H1 (cell line): ENCODE results near the gene CLEC4E. TPM values are rescaled to one million over a fixed set of nuclear protein-coding genes. Genes with fewer than 3 reads are reported as not detected.

Experiments used
- CTCF ChIA-PET: fragments of 300-600 bp; sonication (Branson Sonifier 250); formaldehyde crosslinking; loops from one replicate; lab custom pipeline; 2021; ENCODE audit not compliant: partially characterized antibody; lab: Charles Lee
- POLR2A ChIA-PET: fragments of 300-600 bp; sonication (Branson Sonifier 250); formaldehyde crosslinking; loops from one replicate; lab custom pipeline; 2021; ENCODE audit warnings: inconsistent platforms; ENCODE audit not compliant: partially characterized antibody; lab: Charles Lee
- DNase-seq, 2 experiments: peaks; one replicate each; pipeline versions ENCODE4 v3.0.0 to v3.0.0-alpha.2; 2010 to 2022; ENCODE audit warnings: low spot score in 2 of 2, low read depth in 1 of 2, mixed read lengths in 1 of 2
- FAIRE-seq: peaks from 2 replicates; lab custom pipeline; 2011; peaks lifted over from hg19 to GRCh38; lab: Jason Lieb, UNC
- H2AFZ ChIP-seq: 2 replicates; pipeline ENCODE4 v1.8.1; 2012; ENCODE audit warnings: low read length, inconsistent platforms
- H2AK5ac ChIP-seq: 2 replicates; pipeline ENCODE4 v1.6.1; 2013; ENCODE audit warnings: low read depth, low read length
- H2BK120ac ChIP-seq: replicated peaks from 2 replicates; pipeline ENCODE3; 2013; ENCODE audit warnings: low read depth, low read length, inconsistent platforms
- H2BK12ac ChIP-seq: 2 replicates; pipeline ENCODE4 v1.6.1; 2013; ENCODE audit warnings: low read depth, low read length
- H2BK15ac ChIP-seq: 2 replicates; pipeline ENCODE4 v1.6.1; 2013; ENCODE audit warnings: low read length
- H2BK20ac ChIP-seq: 2 replicates; pipeline ENCODE4 v1.6.1; 2013; ENCODE audit warnings: low read length
- H2BK5ac ChIP-seq: 2 replicates; pipeline ENCODE4 v1.6.1; 2013; ENCODE audit warnings: low read depth, low read length
- H3K14ac ChIP-seq: 2 replicates; pipeline ENCODE4 v1.6.1; 2013; ENCODE audit warnings: inconsistent platforms; ENCODE audit not compliant: insufficient read length
- H3K18ac ChIP-seq: 2 replicates; pipeline ENCODE4 v1.6.1; 2013; ENCODE audit warnings: low read length; ENCODE audit errors: extremely low read depth
- H3K23ac ChIP-seq: 2 replicates; pipeline ENCODE4 v1.6.1; 2013; ENCODE audit warnings: inconsistent platforms; ENCODE audit not compliant: insufficient read length
- H3K23me2 ChIP-seq: 2 replicates; pipeline ENCODE4 v1.6.1; 2013; ENCODE audit warnings: low read depth, low read length
- H3K27ac ChIP-seq: 2 replicates; pipeline ENCODE4 v1.6.1; 2011; ENCODE audit warnings: low read depth, low read length, inconsistent platforms
- H3K27me3 ChIP-seq, 4 experiments: replicated peaks in 1 of 4; 1 replicate in 1 of 4; 2 replicates in 3 of 4; pipeline versions ENCODE4 v1.6.1 to v1.8.1; 2011 to 2013; ENCODE audit warnings: low read length in 3 of 4, mild to moderate bottlenecking in 3 of 4, inconsistent platforms in 2 of 4, mixed read lengths in 2 of 4, moderate library complexity in 1 of 4; ENCODE audit not compliant: control insufficient read depth in 3 of 4, insufficient read depth in 3 of 4; ENCODE audit errors: extremely low read depth in 1 of 4
- H3K36me3 ChIP-seq, 4 experiments: 2 replicates each; pipeline versions ENCODE4 v1.6.1 to v1.8.1; 2011 to 2013; ENCODE audit warnings: mild to moderate bottlenecking in 4 of 4, low read length in 3 of 4, moderate library complexity in 2 of 4, control low read depth in 1 of 4, inconsistent platforms in 1 of 4; ENCODE audit not compliant: insufficient read depth in 4 of 4, control insufficient read depth in 2 of 4
- H3K4ac ChIP-seq: replicated peaks from 2 replicates; pipeline ENCODE3; 2013; ENCODE audit warnings: low read length, low read depth, mixed read lengths, inconsistent platforms; ENCODE audit not compliant: insufficient read length
- H3K4me1 ChIP-seq, 4 experiments: replicated peaks in 1 of 4; 1 replicate in 1 of 4; 2 replicates in 3 of 4; pipeline versions ENCODE4 v1.6.1 to v1.8.1; 2011 to 2013; ENCODE audit warnings: low read length in 3 of 4, inconsistent platforms in 2 of 4, mixed read lengths in 1 of 4; ENCODE audit not compliant: insufficient read depth in 4 of 4, control insufficient read depth in 3 of 4
- H3K4me2 ChIP-seq, 2 experiments: 2 replicates each; pipeline versions ENCODE4 v1.6.1 to v1.8.1; 2011 to 2013; ENCODE audit warnings: low read depth in 2 of 2, low read length in 2 of 2, control low read depth in 1 of 2, inconsistent platforms in 1 of 2, mild to moderate bottlenecking in 1 of 2; ENCODE audit not compliant: insufficient read depth in 1 of 2
- H3K4me3 ChIP-seq, 4 experiments: fragments of 200-600, 300-600 bp in 1 of 4; sonication (generic), shearing (Covaris generic), sonication (Bioruptor Twin) in 1 of 4; 2 replicates each; pipeline versions ENCODE4 v1.5.1 to v1.8.1; 2011 to 2016; ENCODE audit warnings: low read length in 4 of 4, low read depth in 3 of 4, control low read depth in 2 of 4, inconsistent platforms in 2 of 4, mild to moderate bottlenecking in 2 of 4, mixed read lengths in 1 of 4, moderate library complexity in 1 of 4; ENCODE audit not compliant: insufficient read depth in 2 of 4; ENCODE audit errors: extremely low read depth in 1 of 4
- H3K56ac ChIP-seq: replicated peaks from 2 replicates; pipeline ENCODE3; 2013; ENCODE audit warnings: low read depth, mild to moderate bottlenecking, mixed read lengths, low read length, inconsistent platforms; ENCODE audit not compliant: insufficient read length
- H3K79me1 ChIP-seq: 2 replicates; pipeline ENCODE4 v1.6.1; 2013; ENCODE audit warnings: low read depth, low read length, control low read depth
- H3K79me2 ChIP-seq, 2 experiments: 2 replicates each; pipeline versions ENCODE4 v1.6.1 to v1.8.1; 2012 to 2013; ENCODE audit warnings: low read length in 2 of 2, mild to moderate bottlenecking in 2 of 2, inconsistent platforms in 1 of 2; ENCODE audit not compliant: insufficient read depth in 2 of 2, control insufficient read depth in 1 of 2
- H3K9ac ChIP-seq, 4 experiments: replicated peaks in 1 of 4; 1 replicate in 1 of 4; 2 replicates in 3 of 4; pipeline versions ENCODE4 v1.6.1 to v1.8.1; 2011 to 2013; ENCODE audit warnings: low read depth in 3 of 4, low read length in 3 of 4, control low read depth in 2 of 4, mild to moderate bottlenecking in 2 of 4, moderate library complexity in 2 of 4, inconsistent platforms in 1 of 4; ENCODE audit errors: extremely low read depth in 1 of 4
- H3K9me3 ChIP-seq, 2 experiments: 2 replicates each; pipeline versions ENCODE4 v1.6.1 to v1.8.1; 2012 to 2013; ENCODE audit warnings: mild to moderate bottlenecking in 2 of 2, moderate library complexity in 2 of 2, control low read depth in 1 of 2, inconsistent platforms in 1 of 2, low read depth in 1 of 2, low read length in 1 of 2, mixed read lengths in 1 of 2; ENCODE audit not compliant: insufficient read depth in 2 of 2
- H4K20me1 ChIP-seq, 2 experiments: replicated peaks in 1 of 2; 2 replicates each; pipeline versions ENCODE3 to v1.8.1; 2011 to 2013; ENCODE audit warnings: inconsistent platforms in 2 of 2, low read length in 2 of 2, mild to moderate bottlenecking in 1 of 2; ENCODE audit not compliant: insufficient read depth in 2 of 2, control insufficient read depth in 1 of 2
- H4K5ac ChIP-seq: 2 replicates; pipeline ENCODE4 v1.6.1; 2013; ENCODE audit warnings: low read length, low read depth, mixed read lengths, inconsistent platforms; ENCODE audit not compliant: insufficient read length
- H4K8ac ChIP-seq: 2 replicates; pipeline ENCODE4 v1.8.0; 2013; ENCODE audit warnings: mild to moderate bottlenecking, moderate library complexity, low read length, inconsistent platforms; ENCODE audit not compliant: insufficient read depth; ENCODE audit errors: extremely low read depth
- H4K91ac ChIP-seq: replicated peaks from 2 replicates; pipeline ENCODE3; 2013; ENCODE audit warnings: low read length, mixed read lengths, inconsistent platforms; ENCODE audit not compliant: insufficient read length
- CTBP2 ChIP-seq: IDR thresholded peaks from 2 replicates; pipeline ENCODE4 v1.7.0; 2011; ENCODE audit warnings: borderline replicate concordance, mild to moderate bottlenecking, moderate library complexity, mixed read lengths, low read length; ENCODE audit not compliant: insufficient read depth, insufficient read length
- EP300 ChIP-seq, 2 experiments: IDR thresholded peaks; 1 replicate in 1 of 2; 2 replicates in 1 of 2; pipeline ENCODE4 v1.6.1; 2011 to 2012; ENCODE audit warnings: low read depth in 2 of 2, low read length in 2 of 2, mild to moderate bottlenecking in 2 of 2, borderline replicate concordance in 1 of 2, inconsistent platforms in 1 of 2, moderate library complexity in 1 of 2
- JUND ChIP-seq: IDR thresholded peaks from 2 replicates; pipeline ENCODE4 v1.6.1; 2011; ENCODE audit warnings: mild to moderate bottlenecking, improper control_type of control experiment, low read length
- MAFK ChIP-seq: IDR thresholded peaks from 2 replicates; pipeline ENCODE4 v1.6.1; 2012; ENCODE audit warnings: low read depth, mild to moderate bottlenecking, improper control_type of control experiment, low read length
- TBP ChIP-seq: IDR thresholded peaks from 2 replicates; pipeline ENCODE4 v1.6.1; 2011; ENCODE audit warnings: low read depth, low read length, improper control_type of control experiment
- WGBS, 2 experiments: shearing (Covaris generic) in 1 of 2; methylation state at CpG; one replicate each; pipeline versions ENCODE4 v1.1.6 to v1.1.7; 2013 to 2015; ENCODE audit warnings: low lambda C conversion rate in 2 of 2, mixed read lengths in 2 of 2, inconsistent platforms in 1 of 2, low coverage in 1 of 2, missing lambda C conversion rate in 1 of 2; ENCODE audit not compliant: insufficient replicate concordance in 2 of 2, insufficient coverage in 1 of 2, insufficient read length in 1 of 2; ENCODE audit errors: extremely low coverage in 1 of 2, missing lambda C conversion rate in 1 of 2; 5-methylcytosine and 5-hydroxymethylcytosine counted together
- polyA plus RNA-seq, 7 experiments: library from polyadenylated mRNA; depleted of rRNA in 3 of 7; stranded (reverse) in 5 of 7; unstranded in 2 of 7; fragments of >200 nt in 5 of 7; fragments of 200-250 nt in 2 of 7; gene quantifications; 1 replicate in 5 of 7; 2 replicates in 1 of 7; 4 replicates in 1 of 7; pipeline versions ENCODE4 v1.2.1 to v1.2.3, GENCODE V29; 2011 to 2013; ENCODE audit warnings: missing spikeins in 2 of 7, mixed read lengths in 2 of 7
- total RNA-seq: library from RNA; stranded (reverse); fragmentation: NEBNext Ultra II Directional; extraction: Animal tissue kit (Norgen Biotek cat#: 25700); gene quantifications from 2 replicates; pipeline ENCODE4 v1.2.1, GENCODE V29; 2021

CLEC4E gene
- total and polyA plus RNA-seq, 2 of the 8 experiments (the other 6 are each of a cell fraction or from before 2014, with no cell fraction given): 0.03 TPM; not detected in 1

DNA sequence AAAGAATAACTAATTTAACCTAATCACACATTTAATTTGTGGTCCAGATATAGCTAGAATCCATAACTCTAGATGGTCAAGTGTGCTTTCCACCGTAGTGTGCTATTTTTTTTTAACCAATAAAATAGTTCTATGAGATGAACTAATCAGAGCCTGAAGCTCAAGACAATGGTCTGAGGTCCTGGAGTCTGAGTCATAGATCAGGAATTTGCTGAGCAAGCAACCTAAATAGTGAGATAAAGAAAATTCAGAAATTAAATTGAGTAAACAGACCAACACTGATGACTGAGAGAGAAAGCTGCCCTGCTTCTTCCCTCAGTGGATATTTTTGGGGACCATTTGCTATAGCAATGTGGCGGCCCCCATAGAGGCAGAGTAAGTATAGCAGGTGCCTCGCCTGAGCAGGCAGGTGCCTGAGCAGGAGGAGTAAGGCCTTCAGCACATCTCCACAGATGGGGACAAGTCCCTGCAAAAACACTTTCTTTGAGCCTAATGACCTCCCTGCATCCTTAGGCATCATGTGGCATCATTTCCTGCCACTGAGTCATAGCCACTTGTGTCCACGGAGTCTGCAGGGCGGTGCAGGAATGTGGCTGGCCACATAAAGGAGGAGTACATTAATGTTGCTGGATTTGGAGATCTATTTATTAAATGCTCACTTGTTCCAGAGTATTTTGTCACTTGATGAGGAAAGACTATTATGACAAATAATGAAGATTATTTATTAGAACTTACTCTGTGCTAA lies 13.9 kb upstream of the CLEC4E start:
- Histone ChIP-seq H3K79me2 (no peaks in the 10 kb centered on the region), H3K9me3 (no peaks in the 10 kb centered on the region), H3K4me2 (no peak overlapping the region), H3K14ac (no peak overlapping the region), H2BK20ac (peak overlapping the region; percentile 27; the same call in 1 of the 2 replicates), H3K4me3 (no peak overlapping the region), H2BK12ac (no peak overlapping the region), H4K20me1 (no peaks in the 10 kb centered on the region), H3K18ac (no peak overlapping the region), H3K4ac (no peak overlapping the region), H2BK15ac (no peak overlapping the region), H3K56ac (no peak overlapping the region), H2BK120ac (no peak overlapping the region), H3K27ac (no peak overlapping the region), H3K4me1 (no peaks in the 10 kb centered on the region), H3K27me3 (no peaks in the 10 kb centered on the region)
- POLR2A ChIA-PET: interaction anchor here (0.6 kb wide), 1 partner anchor 58 kb away, joined by 3 read pairs; the partner anchor contains the start of gene AICDA
- 94% methylated on average over 5 of the region's 5 CpGs; no CpG with 5 or more reads in 1 of the 2 experiments for WGBS, 2 experiments
- DNase-seq: no peak
- CTCF ChIA-PET: interaction anchor here (0.8 to 1.5 kb wide), 6 partner anchors 9 to 495 kb away, joined by 3 to 16 read pairs (median 3); no protein-coding TSS in a partner anchor
- TF ChIP-seq EP300 (IDR thresholded peaks at IDR 0.05; ENCODE audit: borderline replicate concordance in 1 of 2, low read depth in 2 of 2, low read length in 2 of 2) (no peak), MAFK (peak; percentile 90), JUND (peak; percentile 87), TBP (no peak), CTBP2 (no peak)
- TF ChIP-seq, all 59 proteins: peak for 2
- Histone ChIP-seq H3K36me3 (no peaks in the 10 kb centered on the region), H4K5ac (no peak overlapping the region), H3K79me1 (no peaks in the 10 kb centered on the region), H2AFZ (no peak overlapping the region), H4K8ac (no peak overlapping the region), H2AK5ac (no peak overlapping the region; the same call in 1 of the 2 replicates), H4K91ac (no peak overlapping the region), H3K23me2 (no peaks in the 10 kb centered on the region), H3K9ac (no peak overlapping the region), H3K23ac (no peak overlapping the region), H2BK5ac (no peak overlapping the region; the same call in 1 of the 2 replicates)
- no peak for FAIRE-seq
